CD14-positive monocyte (primary cell): Measurements from ENCODE around the gene SPAG7. TPM values are rescaled to one million over a fixed set of nuclear protein-coding genes. Genes with fewer than 3 reads are reported as not detected.
"Not testable (repeated sequence)": the region's sequence is repeated elsewhere in the genome, so short reads cannot be mapped to it uniquely, and the experiment has no call there.

Experiments used
- DNase-seq, 3 donors: peaks; one replicate each; pipeline ENCODE4 v3.0.0-alpha.2; 2011 to 2022
- H2AFZ ChIP-seq: 2 replicates; pipeline ENCODE4 v1.6.0; 2012; ENCODE audit warnings: mild to moderate bottlenecking, low read depth, low read length, inconsistent platforms; ENCODE audit not compliant: insufficient read depth, poor library complexity, severe bottlenecking
- H3K27ac ChIP-seq, 2 donors: 1 replicate in 1 of 2; 2 replicates in 1 of 2; pipeline ENCODE4 v1.5.1; 2012 to 2013; ENCODE audit warnings: low read length in 2 of 2, control low read depth in 1 of 2, inconsistent platforms in 1 of 2, low read depth in 1 of 2, mild to moderate bottlenecking in 1 of 2
- H3K27me3 ChIP-seq, 2 donors: one replicate each; pipeline versions ENCODE4 v1.6.0 to v1.6.1; 2011 to 2013; ENCODE audit warnings: low read length in 2 of 2; ENCODE audit not compliant: control insufficient read depth in 2 of 2, insufficient read depth in 2 of 2
- H3K36me3 ChIP-seq, 2 donors: replicated peaks in 1 of 2; 1 replicate in 1 of 2; 2 replicates in 1 of 2; pipeline versions ENCODE4 v1.5.1 to v1.6.1; 2012 to 2013; ENCODE audit warnings: low read length in 2 of 2, control low read depth in 1 of 2, inconsistent platforms in 1 of 2, mild to moderate bottlenecking in 1 of 2; ENCODE audit not compliant: insufficient read depth in 2 of 2, control insufficient read depth in 1 of 2
- H3K4me1 ChIP-seq, 2 donors: 1 replicate in 1 of 2; 2 replicates in 1 of 2; pipeline versions ENCODE4 v1.5.1 to v1.6.1; 2012 to 2013; ENCODE audit warnings: low read length in 2 of 2, control low read depth in 1 of 2, inconsistent platforms in 1 of 2, mild to moderate bottlenecking in 1 of 2, moderate library complexity in 1 of 2; ENCODE audit not compliant: insufficient read depth in 2 of 2, control insufficient read depth in 1 of 2
- H3K4me2 ChIP-seq: replicated peaks from 2 replicates; pipeline ENCODE3; 2012; ENCODE audit warnings: low read length, moderate library complexity, mild to moderate bottlenecking; ENCODE audit not compliant: poor library complexity, severe bottlenecking; ENCODE audit errors: extremely low read depth
- H3K4me3 ChIP-seq, 3 experiments: fragments of 200-600 bp in 1 of 3; sonication (generic) in 1 of 3; replicated peaks in 1 of 3; 1 replicate in 2 of 3; 2 replicates in 1 of 3; pipeline ENCODE4 v1.5.1; 2011 to 2013; ENCODE audit warnings: low read length in 3 of 3, mild to moderate bottlenecking in 3 of 3, control low read depth in 2 of 3, low read depth in 2 of 3, inconsistent platforms in 1 of 3, moderate library complexity in 1 of 3
- H3K79me2 ChIP-seq: 2 replicates; pipeline ENCODE4 v1.6.0; 2012; ENCODE audit warnings: mild to moderate bottlenecking, control low read depth, inconsistent platforms, low read length, moderate library complexity; ENCODE audit not compliant: insufficient read depth
- H3K9ac ChIP-seq: 2 replicates; pipeline ENCODE4 v1.6.0; 2017; ENCODE audit warnings: low read length, mild to moderate bottlenecking; ENCODE audit not compliant: insufficient read depth, poor library complexity, severe bottlenecking
- H3K9me3 ChIP-seq, 2 donors: replicated peaks in 1 of 2; 1 replicate in 1 of 2; 2 replicates in 1 of 2; pipeline versions ENCODE4 v1.5.1 to v1.6.1; 2012 to 2013; ENCODE audit warnings: low read length in 2 of 2, control low read depth in 1 of 2; ENCODE audit not compliant: control insufficient read depth in 1 of 2, insufficient read depth in 1 of 2
- H4K20me1 ChIP-seq: 2 replicates; pipeline ENCODE4 v1.6.0; 2012; ENCODE audit warnings: mild to moderate bottlenecking, low read length, control low read depth, moderate library complexity; ENCODE audit not compliant: insufficient read depth
- H3K27ac Mint-ChIP-seq, 7 donors: one replicate each; pipeline ENCODE4 v1.8.0; 2020; ENCODE audit warnings: mild to moderate bottlenecking in 7 of 7, mixed read lengths in 7 of 7, moderate library complexity in 6 of 7, inconsistent platforms in 2 of 7
- H3K27me3 Mint-ChIP-seq, 3 donors: one replicate each; pipeline ENCODE4 v1.8.0; 2021 to 2022; ENCODE audit warnings: low read depth in 3 of 3, mild to moderate bottlenecking in 3 of 3, mixed read lengths in 3 of 3, moderate library complexity in 3 of 3, inconsistent platforms in 1 of 3
- H3K36me3 Mint-ChIP-seq, 2 donors: one replicate each; pipeline ENCODE4 v1.8.0; 2020; ENCODE audit warnings: mixed read lengths in 2 of 2, inconsistent platforms in 1 of 2, mild to moderate bottlenecking in 1 of 2
- H3K4me1 Mint-ChIP-seq: one replicate; pipeline ENCODE4 v1.8.0; 2020; ENCODE audit warnings: mild to moderate bottlenecking, mixed read lengths
- H3K4me3 Mint-ChIP-seq, 2 donors: one replicate each; pipeline ENCODE4 v1.8.0; 2020; ENCODE audit warnings: mild to moderate bottlenecking in 2 of 2, mixed read lengths in 2 of 2, moderate library complexity in 1 of 2
- H3K9me3 Mint-ChIP-seq, 7 donors: one replicate each; pipeline ENCODE4 v1.8.0; 2020 to 2022; ENCODE audit warnings: mixed read lengths in 7 of 7, mild to moderate bottlenecking in 6 of 7, moderate library complexity in 6 of 7, inconsistent platforms in 2 of 7
- CTCF ChIP-seq: fragments of 200-600 bp; IDR thresholded peaks from one replicate; pipeline ENCODE4 v1.8.0; 2022; ENCODE audit warnings: antibody characterized with exemption, mild to moderate bottlenecking
- WGBS: methylation state at CpG from one replicate; pipeline ENCODE4 v1.1.5; 2013; ENCODE audit warnings: missing lambda C conversion rate; ENCODE audit not compliant: insufficient coverage; 5-methylcytosine and 5-hydroxymethylcytosine counted together
- intact Hi-C, 2 donors: fragments of 100-400 bp; cut with micrococcal nuclease; formaldehyde crosslinking; loops; one replicate each; pipeline versions ENCODE4 v1.15.0 to v1.15.1; 2023
- polyA plus RNA-seq, 3 donors: library from polyadenylated mRNA; depleted of rRNA in 1 of 3; unstranded in 2 of 3; stranded (reverse) in 1 of 3; fragments of 300-500 nt in 2 of 3; fragments of >200 nt in 1 of 3; fragmentation: Illumina TruSeq in 2 of 3; gene quantifications; 1 replicate in 2 of 3; 2 replicates in 1 of 3; pipeline ENCODE4 v1.2.3, GENCODE V29; 2012 to 2021

SPAG7 gene
- polyA plus RNA-seq, 3 donors: 75.6 to 96.7 (median 85.1) TPM

GRCh38 chr17:4919511-4920047 is 48.0 kb downstream of the SPAG7 start:
- H3K9me3 ChIP-seq: no peaks in the 10 kb centered on the region
- no peaks in the 10 kb centered on the region for H3K79me2 ChIP-seq
- no peak overlapping the region for H2AFZ ChIP-seq
- no peak overlapping the region for H3K27ac ChIP-seq
- H3K4me1 ChIP-seq: peaks cover 17% of the 10 kb centered on the region in 2 donors
- no peak overlapping the region for H3K4me3 ChIP-seq
- no peak overlapping the region for H3K4me3 Mint-ChIP-seq
- WGBS: 85% methylated on average over 5 of the region's 8 CpGs
- H3K4me1 Mint-ChIP-seq: peaks cover 19% of the 10 kb centered on the region
- TF ChIP-seq CTCF: no peak
- H3K9me3 Mint-ChIP-seq: no peaks in the 10 kb centered on the region
- H3K36me3 ChIP-seq: no peaks in the 10 kb centered on the region
- peak overlapping the region in 4 of 7 donors; percentile 58 to 93 (median 76) for H3K27ac Mint-ChIP-seq
- DNase-seq: no peak
- no peak overlapping the region for H3K4me2 ChIP-seq
- intact Hi-C loops: no loop called here
- no peaks in the 10 kb centered on the region for H3K27me3 ChIP-seq
- H3K9ac ChIP-seq: no peak overlapping the region
- no peaks in the 10 kb centered on the region for H4K20me1 ChIP-seq
- peaks cover 0 to 3% (median 0%) of the 10 kb centered on the region in 3 donors for H3K27me3 Mint-ChIP-seq
- no peaks in the 10 kb centered on the region for H3K36me3 Mint-ChIP-seq

GRCh38 chr17:4914551-4914950 is 53.1 kb downstream of the SPAG7 start:
- not testable (repeated sequence) for DNase-seq, H3K36me3 ChIP-seq, H4K20me1 ChIP-seq, H3K4me3 ChIP-seq, H3K9ac ChIP-seq, H3K4me1 Mint-ChIP-seq, H3K9me3 ChIP-seq, H2AFZ ChIP-seq, H3K79me2 ChIP-seq, H3K27me3 ChIP-seq, H3K36me3 Mint-ChIP-seq, H3K4me2 ChIP-seq, H3K27me3 Mint-ChIP-seq, H3K27ac Mint-ChIP-seq, H3K27ac ChIP-seq, H3K4me3 Mint-ChIP-seq, H3K4me1 ChIP-seq, H3K9me3 Mint-ChIP-seq
- 95% methylated on average over 3 of the region's 4 CpGs for WGBS
- intact Hi-C loops: loop anchor here in 1 of 2 donors (5.0 kb wide), 1 partner anchor 63 kb away; no protein-coding TSS in a partner anchor
